ENCODE data around the gene TSTD1. TPM values are rescaled to one million over a fixed set of nuclear protein-coding genes. Genes with fewer than 3 reads are reported as not detected.

TSTD1 gene
- total and polyA plus RNA-seq, 10 of the 15 experiments (the other 5 are each of a cell fraction or from before 2014, with no cell fraction given), result 33.3 to 145 (median 89.4) TPM

DNA sequence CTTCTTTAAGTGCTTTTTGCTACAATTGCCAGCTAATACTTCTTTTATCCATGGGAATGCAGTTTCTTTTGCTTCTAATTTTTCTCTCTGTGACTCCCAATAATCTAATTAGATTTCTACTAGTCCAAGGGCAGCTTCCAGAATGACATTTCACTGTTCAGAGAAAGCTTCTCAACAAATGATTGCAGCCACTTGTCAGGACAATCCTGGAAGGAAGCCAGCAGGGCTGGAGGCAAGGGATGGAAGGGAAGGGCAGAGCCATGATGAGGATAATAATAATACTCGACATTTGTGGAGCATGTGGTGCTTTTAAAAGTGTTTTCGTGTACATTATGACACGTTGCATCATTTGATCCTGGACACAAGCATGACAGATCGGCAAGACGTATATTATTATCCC, 37.2 kb downstream of the TSTD1 start (continued):
- no peak for TF ChIP-seq RCOR1 (conservative IDR thresholded peaks at IDR 0.05; ENCODE audit: low read depth, low read length)
- TF ChIP-seq, protein P1, sequence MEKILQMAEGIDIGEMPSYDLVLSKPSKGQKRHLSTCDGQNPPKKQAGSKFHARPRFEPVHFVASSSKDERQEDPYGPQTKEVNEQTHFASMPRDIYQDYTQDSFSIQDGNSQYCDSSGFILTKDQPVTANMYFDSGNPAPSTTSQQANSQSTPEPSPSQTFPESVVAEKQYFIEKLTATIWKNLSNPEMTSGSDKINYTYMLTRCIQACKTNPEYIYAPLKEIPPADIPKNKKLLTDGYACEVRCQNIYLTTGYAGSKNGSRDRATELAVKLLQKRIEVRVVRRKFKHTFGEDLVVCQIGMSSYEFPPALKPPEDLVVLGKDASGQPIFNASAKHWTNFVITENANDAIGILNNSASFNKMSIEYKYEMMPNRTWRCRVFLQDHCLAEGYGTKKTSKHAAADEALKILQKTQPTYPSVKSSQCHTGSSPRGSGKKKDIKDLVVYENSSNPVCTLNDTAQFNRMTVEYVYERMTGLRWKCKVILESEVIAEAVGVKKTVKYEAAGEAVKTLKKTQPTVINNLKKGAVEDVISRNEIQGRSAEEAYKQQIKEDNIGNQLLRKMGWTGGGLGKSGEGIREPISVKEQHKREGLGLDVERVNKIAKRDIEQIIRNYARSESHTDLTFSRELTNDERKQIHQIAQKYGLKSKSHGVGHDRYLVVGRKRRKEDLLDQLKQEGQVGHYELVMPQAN (conservative IDR thresholded peaks at IDR 0.05), result no peak
- TF ChIP-seq SIX5 (IDR thresholded peaks at IDR 0.05; ENCODE audit: low read depth, low read length, severe bottlenecking), result no peak

DNA sequence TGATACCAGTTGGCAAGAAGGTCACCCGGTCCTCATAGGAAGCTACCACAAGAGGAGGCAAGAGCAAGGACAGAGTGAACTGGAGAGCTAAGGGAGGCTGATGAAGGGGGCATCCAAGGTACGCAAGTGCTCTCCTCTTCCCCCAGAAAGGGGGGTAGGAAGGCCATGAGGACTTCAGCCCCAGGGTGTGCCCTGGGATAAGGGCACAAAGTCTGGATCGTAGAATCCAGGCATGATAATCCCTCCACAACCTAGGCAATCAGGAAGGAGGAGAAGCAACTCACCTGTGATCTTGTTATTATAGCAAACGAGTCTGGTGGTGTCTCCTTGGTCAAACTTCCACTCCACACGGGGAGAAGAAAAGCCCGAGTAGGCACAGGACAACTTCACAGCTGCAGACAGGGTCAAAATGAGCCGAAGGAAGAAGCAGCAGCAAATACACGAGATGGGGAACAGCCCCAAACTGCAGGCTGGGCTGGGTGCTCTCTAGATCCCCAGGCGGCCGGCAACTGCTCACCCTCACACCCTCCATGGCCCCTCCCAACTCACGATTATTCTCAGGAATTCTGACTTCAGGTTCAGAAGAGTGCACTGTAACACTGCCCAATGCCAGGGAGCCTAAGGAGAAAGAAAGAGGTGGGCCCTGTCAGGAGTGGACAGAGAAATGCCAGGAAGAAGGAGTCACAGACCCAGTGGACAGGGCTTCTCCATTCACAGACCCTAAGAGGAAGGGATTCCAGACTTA, 37.9 kb downstream of the TSTD1 start:
- no peak overlapping the region for H3K4me3 ChIP-seq
- in situ Hi-C loops (cut with MboI) (no loop called here), intact Hi-C loops (cut with micrococcal nuclease; ENCODE audit: unreplicated experiment) (no loop called here)
- peaks cover 3% of the 10 kb centered on the region; the same call in 1 of the 2 replicates for H3K4me1 ChIP-seq (ENCODE audit: control insufficient read depth, insufficient read depth, low read length)
- no peak overlapping the region for H3K4me2 ChIP-seq (ENCODE audit: control insufficient read depth, insufficient read depth)
- no peaks in the 10 kb centered on the region for H3K9me3 ChIP-seq (replicated peaks; ENCODE audit: control insufficient read depth, insufficient read depth, low read length)
- H3K27me3 ChIP-seq (replicated peaks in 1 of 2; ENCODE audit: control insufficient read depth in 2 of 2, insufficient read depth in 2 of 2, low read length in 1 of 2), result no peaks in the 10 kb centered on the region
- FAIRE-seq (no peak), DNase-seq (ENCODE audit: low read depth, low spot score) (no peak), ATAC-seq (no peak)
- BruUV-seq (replicated peaks), result no TSS peak
- peaks cover 5 to 17% of the 10 kb centered on the region in 2 experiments; a peak in 3 of 4 replicates for H3K36me3 ChIP-seq (ENCODE audit: control insufficient read depth in 2 of 2, insufficient read depth in 2 of 2, low read length in 1 of 2)
- CTCF ChIA-PET, result interaction anchor here (0.6 to 2.6 kb wide), 3 partner anchors 11 to 154 kb away, joined by 3 to 13 read pairs (median 3); no protein-coding TSS in a partner anchor
- H3K27ac ChIP-seq (ENCODE audit: control insufficient read depth, insufficient read depth), result no peak overlapping the region
- no peak overlapping the region for H2AFZ ChIP-seq (ENCODE audit: control insufficient read depth, low read depth, low read length)
- SMC1A ChIA-PET (ENCODE audit: uncharacterized antibody, unreplicated experiment), result interaction anchor here (1.5 kb wide), 1 partner anchor 137 kb away, joined by 3 read pairs; no protein-coding TSS in a partner anchor
- peaks cover 2% of the 10 kb centered on the region for H3K79me2 ChIP-seq (ENCODE audit: control insufficient read depth, insufficient read depth, low read length)
- POLR2A ChIA-PET, result no interaction called here
- no peak for TF ChIP-seq ZNF217 (IDR thresholded peaks at IDR 0.05)
- TF ChIP-seq SIX5 (IDR thresholded peaks at IDR 0.05; ENCODE audit: low read depth, low read length, severe bottlenecking), result no peak
- TF ChIP-seq SREBF2 (IDR thresholded peaks at IDR 0.05; ENCODE audit: low read length), result no peak
- TF ChIP-seq CEBPB (IDR thresholded peaks at IDR 0.05; ENCODE audit: borderline replicate concordance in 1 of 2, low read depth in 2 of 2, low read length in 2 of 2), result no peak
- no peak for TF ChIP-seq SUPT20H (IDR thresholded peaks at IDR 0.05; ENCODE audit: borderline replicate concordance, control insufficient read depth, low read depth, low read length)
- TF ChIP-seq NBN (IDR thresholded peaks at IDR 0.05), result no peak
- TF ChIP-seq, protein P2, sequence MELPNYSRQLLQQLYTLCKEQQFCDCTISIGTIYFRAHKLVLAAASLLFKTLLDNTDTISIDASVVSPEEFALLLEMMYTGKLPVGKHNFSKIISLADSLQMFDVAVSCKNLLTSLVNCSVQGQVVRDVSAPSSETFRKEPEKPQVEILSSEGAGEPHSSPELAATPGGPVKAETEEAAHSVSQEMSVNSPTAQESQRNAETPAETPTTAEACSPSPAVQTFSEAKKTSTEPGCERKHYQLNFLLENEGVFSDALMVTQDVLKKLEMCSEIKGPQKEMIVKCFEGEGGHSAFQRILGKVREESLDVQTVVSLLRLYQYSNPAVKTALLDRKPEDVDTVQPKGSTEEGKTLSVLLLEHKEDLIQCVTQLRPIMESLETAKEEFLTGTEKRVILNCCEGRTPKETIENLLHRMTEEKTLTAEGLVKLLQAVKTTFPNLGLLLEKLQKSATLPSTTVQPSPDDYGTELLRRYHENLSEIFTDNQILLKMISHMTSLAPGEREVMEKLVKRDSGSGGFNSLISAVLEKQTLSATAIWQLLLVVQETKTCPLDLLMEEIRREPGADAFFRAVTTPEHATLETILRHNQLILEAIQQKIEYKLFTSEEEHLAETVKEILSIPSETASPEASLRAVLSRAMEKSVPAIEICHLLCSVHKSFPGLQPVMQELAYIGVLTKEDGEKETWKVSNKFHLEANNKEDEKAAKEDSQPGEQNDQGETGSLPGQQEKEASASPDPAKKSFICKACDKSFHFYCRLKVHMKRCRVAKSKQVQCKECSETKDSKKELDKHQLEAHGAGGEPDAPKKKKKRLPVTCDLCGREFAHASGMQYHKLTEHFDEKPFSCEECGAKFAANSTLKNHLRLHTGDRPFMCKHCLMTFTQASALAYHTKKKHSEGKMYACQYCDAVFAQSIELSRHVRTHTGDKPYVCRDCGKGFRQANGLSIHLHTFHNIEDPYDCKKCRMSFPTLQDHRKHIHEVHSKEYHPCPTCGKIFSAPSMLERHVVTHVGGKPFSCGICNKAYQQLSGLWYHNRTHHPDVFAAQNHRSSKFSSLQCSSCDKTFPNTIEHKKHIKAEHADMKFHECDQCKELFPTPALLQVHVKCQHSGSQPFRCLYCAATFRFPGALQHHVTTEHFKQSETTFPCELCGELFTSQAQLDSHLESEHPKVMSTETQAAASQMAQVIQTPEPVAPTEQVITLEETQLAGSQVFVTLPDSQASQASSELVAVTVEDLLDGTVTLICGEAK (IDR thresholded peaks at IDR 0.05; ENCODE audit: borderline replicate concordance), result no peak
- no peak for TF ChIP-seq ATF7 (IDR thresholded peaks at IDR 0.05; ENCODE audit: low read depth)
- TF ChIP-seq, protein P3, sequence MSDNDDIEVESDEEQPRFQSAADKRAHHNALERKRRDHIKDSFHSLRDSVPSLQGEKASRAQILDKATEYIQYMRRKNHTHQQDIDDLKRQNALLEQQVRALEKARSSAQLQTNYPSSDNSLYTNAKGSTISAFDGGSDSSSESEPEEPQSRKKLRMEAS (IDR thresholded peaks at IDR 0.05; ENCODE audit: low read depth, low read length), result no peak
- no peak overlapping the region for H3K9ac ChIP-seq (ENCODE audit: control insufficient read depth, insufficient read depth, low read length)
- RAD21 ChIA-PET (ENCODE audit: unreplicated experiment), result interaction anchor here (1.5 kb wide), 2 partner anchors 32 to 96 kb away, joined by 3 read pairs; no protein-coding TSS in a partner anchor
- no peaks in the 10 kb centered on the region for H4K20me1 ChIP-seq (ENCODE audit: control insufficient read depth, insufficient read depth)
- 76% methylated on average over 11 of the region's 11 CpGs for WGBS (ENCODE audit: insufficient coverage, insufficient replicate concordance, low lambda C conversion rate, missing lambda C conversion rate)
